Smooth muscle cell (in vitro differentiated cells): ENCODE data around the gene HSPA4. TPM values are rescaled to one million over a fixed set of nuclear protein-coding genes. Genes with fewer than 3 reads are reported as not detected.

Experiments used
- DNase-seq: peaks from one replicate; lab custom pipeline; 2025; ENCODE audit not compliant: unreplicated experiment; lab: John Stamatoyannopoulos, UW
- H2AFZ ChIP-seq: fragments of 200-600 bp; sonication (generic); 2 replicates; pipeline ENCODE4 v1.6.0; 2016; ENCODE audit warnings: antibody characterized with exemption, low read depth, mild to moderate bottlenecking
- H3F3A ChIP-seq: fragments of 200-600 bp; sonication (generic); 2 replicates; pipeline ENCODE4 v1.6.0; 2017; ENCODE audit warnings: antibody characterized with exemption, low read depth
- H3K27ac ChIP-seq: fragments of 200-600 bp; sonication (generic); 2 replicates; pipeline ENCODE4 v1.5.1; 2016; ENCODE audit warnings: low read depth, mild to moderate bottlenecking
- H3K27me3 ChIP-seq: fragments of 200-600 bp; sonication (generic); 2 replicates; pipeline ENCODE4 v1.6.1; 2016; ENCODE audit warnings: low read depth, mild to moderate bottlenecking
- H3K36me3 ChIP-seq: fragments of 200-600 bp; sonication (generic); 2 replicates; pipeline ENCODE4 v1.5.1; 2016; ENCODE audit warnings: low read depth
- H3K4me1 ChIP-seq: fragments of 200-600 bp; sonication (generic); 2 replicates; pipeline ENCODE4 v1.5.1; 2016; ENCODE audit warnings: low read depth
- H3K4me2 ChIP-seq: fragments of 200-600 bp; sonication (generic); 2 replicates; pipeline ENCODE4 v1.6.0; 2016; ENCODE audit warnings: mild to moderate bottlenecking
- H3K4me3 ChIP-seq: fragments of 200-600 bp; sonication (generic); 2 replicates; pipeline ENCODE4 v1.5.1; 2016; ENCODE audit warnings: mild to moderate bottlenecking
- H3K79me2 ChIP-seq: fragments of 200-600 bp; sonication (generic); 2 replicates; pipeline ENCODE4 v1.6.0; 2016; ENCODE audit warnings: low read depth, mild to moderate bottlenecking
- H3K9ac ChIP-seq: fragments of 200-600 bp; sonication (generic); 2 replicates; pipeline ENCODE4 v1.6.0; 2016; ENCODE audit warnings: low read depth
- H3K9me3 ChIP-seq: fragments of 200-600 bp; sonication (generic); replicated peaks from 2 replicates; pipeline ENCODE4 v1.5.1; 2016; ENCODE audit warnings: low read depth
- H4K20me1 ChIP-seq: fragments of 200-600 bp; sonication (generic); 2 replicates; pipeline ENCODE4 v1.6.0; 2016; ENCODE audit warnings: low read depth
- CTCF ChIP-seq: fragments of 200-600 bp; sonication (generic); IDR thresholded peaks from 2 replicates; pipeline ENCODE4 v1.5.1; 2017; ENCODE audit warnings: borderline replicate concordance, mild to moderate bottlenecking, antibody characterized with exemption; ENCODE audit not compliant: insufficient read depth, poor library complexity, severe bottlenecking
- WGBS: methylation state at CpG from one replicate; pipeline ENCODE4 v1.1.7; 2016; ENCODE audit warnings: low lambda C conversion rate; 5-methylcytosine and 5-hydroxymethylcytosine counted together
- polyA plus RNA-seq: library from polyadenylated mRNA; unstranded; fragments of >200 nt; fragmentation: Nextera tagmentation; extraction: Ambion mirVana; gene quantifications from 2 replicates; pipeline ENCODE4 v1.2.1, GENCODE V29; 2016
- total RNA-seq: library from RNA; depleted of rRNA; stranded (reverse); fragments of >200 nt; gene quantifications from 2 replicates; pipeline ENCODE4 v1.2.3, GENCODE V29; 2014

HSPA4 gene
- total and polyA plus RNA-seq, 2 experiments from 2014 or later: 73.2 to 90.3 TPM

- Histone ChIP-seq H4K20me1 (no peaks in the 10 kb centered on the region), H3K27ac (no peak overlapping the region), H3F3A (no peaks in the 10 kb centered on the region), H3K27me3 (no peaks in the 10 kb centered on the region), H3K4me3 (no peak overlapping the region), H2AFZ (no peak overlapping the region), H3K9me3 (no peaks in the 10 kb centered on the region), H3K4me1 (no peaks in the 10 kb centered on the region), H3K79me2 (no peaks in the 10 kb centered on the region), H3K9ac (no peak overlapping the region), H3K4me2 (no peak overlapping the region), H3K36me3 (no peaks in the 10 kb centered on the region)
- TF ChIP-seq CTCF: no peak
- 88% methylated on average over 4 of the region's 4 CpGs for WGBS
- DNase-seq: no peak
Measured at GRCh38 chr5:133122711-133123110, 70.9 kb downstream of the HSPA4 start.

- no peaks in the 10 kb centered on the region for H3K36me3 ChIP-seq
- no peak overlapping the region for H3K27ac ChIP-seq
- H3K9ac ChIP-seq: no peak overlapping the region
- H3K4me2 ChIP-seq: no peak overlapping the region
- no peak for DNase-seq
- no peaks in the 10 kb centered on the region for H3K27me3 ChIP-seq
- H3F3A ChIP-seq: no peaks in the 10 kb centered on the region
- no peak overlapping the region for H3K4me3 ChIP-seq
- no peaks in the 10 kb centered on the region for H3K9me3 ChIP-seq
- TF ChIP-seq CTCF: no peak
- no peaks in the 10 kb centered on the region for H3K4me1 ChIP-seq
- no peak overlapping the region for H2AFZ ChIP-seq
- 97% methylated on average over 2 of the region's 2 CpGs for WGBS
- no peaks in the 10 kb centered on the region for H3K79me2 ChIP-seq
- no peaks in the 10 kb centered on the region for H4K20me1 ChIP-seq
Measured at GRCh38 chr5:133123297-133123696, 71.5 kb downstream of the HSPA4 start.

- H3K27me3 ChIP-seq: no peaks in the 10 kb centered on the region
- no peak overlapping the region for H2AFZ ChIP-seq
- H3K4me2 ChIP-seq: no peak overlapping the region
- no peak overlapping the region for H3K27ac ChIP-seq
- H3K4me3 ChIP-seq: no peak overlapping the region
- no peaks in the 10 kb centered on the region for H3F3A ChIP-seq
- no peak for DNase-seq
- no peaks in the 10 kb centered on the region for H3K4me1 ChIP-seq
- TF ChIP-seq CTCF: no peak
- WGBS: 92% methylated on average over 4 of the region's 4 CpGs
- no peaks in the 10 kb centered on the region for H4K20me1 ChIP-seq
- no peaks in the 10 kb centered on the region for H3K79me2 ChIP-seq
- H3K9me3 ChIP-seq: no peaks in the 10 kb centered on the region
- no peaks in the 10 kb centered on the region for H3K36me3 ChIP-seq
- H3K9ac ChIP-seq: no peak overlapping the region
Measured at GRCh38 chr5:133124891-133125290, 73.1 kb downstream of the HSPA4 start.

GRCh38 chr5:133128066-133128465, 76.3 kb downstream of the HSPA4 start:
- Histone ChIP-seq H3K27me3 (no peaks in the 10 kb centered on the region), H4K20me1 (no peaks in the 10 kb centered on the region), H3K27ac (no peak overlapping the region), H3K79me2 (no peaks in the 10 kb centered on the region), H3F3A (no peaks in the 10 kb centered on the region), H2AFZ (no peak overlapping the region), H3K4me1 (no peaks in the 10 kb centered on the region), H3K4me3 (no peak overlapping the region), H3K36me3 (no peaks in the 10 kb centered on the region), H3K9me3 (no peaks in the 10 kb centered on the region), H3K4me2 (no peak overlapping the region), H3K9ac (no peak overlapping the region)
- WGBS: 93% methylated on average over 1 of the region's 1 CpG
- no peak for DNase-seq
- no peak for TF ChIP-seq CTCF
